Stimulated activated CD4-positive, alpha-beta T cell treated with anti-CD3 and anti-CD28 coated beads, Interleukin-12 subunit alpha, Interleukin-12 subunit beta, amount 100 ng/mL, for 24 hours (primary cell): Measurements from ENCODE around the gene BACH2.
"Not testable (repeated sequence)": the region's sequence is repeated elsewhere in the genome, so short reads cannot be mapped to it uniquely, and the experiment has no call there.

Experiments used
- DNase-seq, 2 experiments: peaks; one replicate each; pipeline ENCODE4 v3.0.0-alpha.2; 2020; ENCODE audit warnings: low read depth in 2 of 2

The BACH2 gene

DNA sequence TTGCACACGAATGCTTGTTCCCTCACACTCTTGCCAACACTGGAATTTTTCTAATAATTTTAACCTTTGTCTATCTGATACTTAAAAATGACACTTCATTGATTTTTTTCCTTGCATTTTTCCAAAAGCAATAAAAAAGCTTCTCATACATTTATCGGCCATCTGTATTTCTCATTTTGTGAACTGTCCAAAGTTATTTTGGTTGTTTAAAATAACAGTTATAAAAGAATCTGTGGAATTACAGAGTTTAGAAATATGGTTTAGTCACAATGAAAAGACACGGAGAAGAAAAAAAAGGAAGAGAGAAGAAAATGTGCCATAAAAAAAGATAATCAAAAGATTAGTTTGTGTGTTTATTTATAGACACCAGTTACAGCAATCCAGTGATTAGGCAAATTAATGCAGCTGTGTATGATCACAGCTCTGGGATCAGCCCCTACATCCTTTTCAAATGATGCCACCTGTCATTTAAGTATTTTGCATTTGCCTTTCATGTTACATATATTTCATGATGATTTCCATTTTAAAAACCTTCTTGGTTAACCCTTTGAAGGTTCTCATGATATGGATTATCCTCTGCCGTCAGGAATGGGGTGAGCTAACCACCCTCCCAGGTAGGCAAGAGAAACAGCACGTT is 171.7 kb downstream of the BACH2 start:
- no peak for DNase-seq

GRCh38 chr6:90123831-90124230 is 172.8 kb downstream of the BACH2 start:
- DNase-seq, result peak in 1 of 2 experiments; percentile 40

DNA sequence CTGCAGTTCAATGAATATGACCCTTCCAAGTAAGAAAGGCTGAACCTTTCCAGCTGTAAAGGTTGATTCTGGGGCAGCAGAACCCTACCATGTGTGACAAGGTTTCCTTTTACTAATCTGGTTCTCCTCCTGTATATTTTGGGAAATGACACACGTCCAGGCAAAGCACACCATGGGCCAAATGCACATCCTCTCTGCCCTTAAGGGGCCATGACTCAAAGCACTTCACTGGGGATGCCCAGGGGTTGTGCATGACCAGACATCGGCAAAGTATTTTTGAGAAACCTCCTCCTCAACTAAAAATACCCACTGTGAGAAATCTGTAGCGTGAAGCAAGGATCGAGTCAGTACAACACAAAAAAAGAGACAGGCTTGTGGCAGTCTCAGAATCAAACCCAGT is 174.7 kb downstream of the BACH2 start:
- no peak for DNase-seq

GRCh38 chr6:90120327-90120726 is 176.3 kb downstream of the BACH2 start:
- no peak for DNase-seq

GRCh38 chr6:90119618-90120017 is 177.0 kb downstream of the BACH2 start:
- no peak for DNase-seq

DNA sequence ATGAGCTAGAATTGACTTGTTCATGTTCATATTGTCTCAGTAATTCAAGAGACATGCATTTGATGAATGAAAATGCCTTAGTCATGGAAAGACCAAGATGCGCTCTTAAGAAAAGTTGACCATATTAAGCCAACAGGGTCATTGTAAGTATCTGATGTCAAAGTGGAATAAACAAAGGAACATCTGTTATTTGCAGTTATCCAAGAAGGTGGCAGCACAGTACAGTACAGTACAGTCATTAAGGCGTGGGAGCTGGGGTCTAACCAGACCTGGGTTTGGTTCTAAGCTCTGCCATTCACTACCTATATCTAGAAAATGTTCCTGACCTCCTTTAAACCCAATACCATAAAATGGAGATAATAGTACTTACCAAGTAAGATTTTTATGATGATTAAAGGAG is 178.1 kb downstream of the BACH2 start:
- no peak for DNase-seq

DNA sequence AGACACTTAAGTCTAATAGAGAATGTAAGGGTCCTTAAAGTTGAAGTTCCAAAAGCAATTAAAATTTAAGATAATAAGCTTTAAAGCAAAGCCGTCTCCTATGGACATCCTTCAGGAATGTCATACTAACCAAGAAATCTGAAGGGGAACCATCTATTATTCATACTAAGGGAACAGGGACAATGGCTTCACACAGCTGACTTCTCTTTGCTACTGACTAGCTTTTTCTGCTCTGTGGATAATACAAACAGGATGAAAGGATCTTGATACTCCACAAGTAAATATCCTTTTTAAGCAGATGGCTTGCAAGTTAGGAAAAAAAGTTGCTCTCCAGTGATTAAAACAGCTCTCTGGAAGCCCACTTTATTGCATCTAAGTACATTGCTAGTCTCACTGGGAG is 178.6 kb downstream of the BACH2 start:
- no peak for DNase-seq

GRCh38 chr6:90116126-90116525 is 180.5 kb downstream of the BACH2 start:
- not testable (repeated sequence) for DNase-seq

DNA sequence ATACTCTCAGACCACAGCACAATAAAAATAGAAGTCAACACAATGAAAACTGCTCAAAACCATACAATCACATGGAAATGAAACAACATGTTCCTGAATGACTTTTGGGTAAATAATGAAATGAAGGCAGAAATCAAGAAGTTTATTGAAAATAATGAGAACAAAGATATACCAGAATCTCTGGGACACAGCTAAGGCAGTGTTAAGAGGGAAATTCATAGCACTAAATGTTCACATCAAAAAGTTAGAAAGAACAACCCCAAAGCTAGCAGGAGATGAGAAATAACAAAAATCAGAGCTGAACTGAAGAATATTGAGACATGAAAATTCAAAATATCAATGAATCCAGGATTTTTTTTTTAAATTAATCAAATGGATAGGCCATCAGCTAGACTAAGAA is 183.3 kb downstream of the BACH2 start:
- DNase-seq, result no peak

GRCh38 chr6:90111387-90111786 is 185.3 kb downstream of the BACH2 start:
- DNase-seq, result no peak

DNA sequence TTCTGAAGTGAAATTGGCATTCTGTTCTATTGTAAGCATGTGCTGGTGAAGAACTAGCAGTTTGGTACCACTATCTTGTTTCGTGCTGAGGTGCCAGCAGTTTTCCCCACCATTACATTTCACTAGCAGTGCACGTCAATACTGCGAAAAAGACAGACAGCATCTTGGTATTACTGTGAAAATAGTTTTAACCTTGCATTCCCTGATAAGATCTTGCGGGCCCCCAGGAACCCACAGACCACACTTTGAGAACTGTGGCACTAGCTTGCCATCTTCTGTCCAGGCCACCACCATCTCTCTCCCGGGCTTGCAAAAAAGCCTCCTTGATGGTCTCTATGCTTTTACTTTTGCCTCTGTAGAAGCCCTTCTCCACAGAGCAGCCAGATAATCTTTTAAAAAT is 185.7 kb downstream of the BACH2 start:
- DNase-seq, result peak in 1 of 2 experiments; percentile 42

GRCh38 chr6:90109141-90109540 is 187.5 kb downstream of the BACH2 start:
- no peak for DNase-seq

DNA sequence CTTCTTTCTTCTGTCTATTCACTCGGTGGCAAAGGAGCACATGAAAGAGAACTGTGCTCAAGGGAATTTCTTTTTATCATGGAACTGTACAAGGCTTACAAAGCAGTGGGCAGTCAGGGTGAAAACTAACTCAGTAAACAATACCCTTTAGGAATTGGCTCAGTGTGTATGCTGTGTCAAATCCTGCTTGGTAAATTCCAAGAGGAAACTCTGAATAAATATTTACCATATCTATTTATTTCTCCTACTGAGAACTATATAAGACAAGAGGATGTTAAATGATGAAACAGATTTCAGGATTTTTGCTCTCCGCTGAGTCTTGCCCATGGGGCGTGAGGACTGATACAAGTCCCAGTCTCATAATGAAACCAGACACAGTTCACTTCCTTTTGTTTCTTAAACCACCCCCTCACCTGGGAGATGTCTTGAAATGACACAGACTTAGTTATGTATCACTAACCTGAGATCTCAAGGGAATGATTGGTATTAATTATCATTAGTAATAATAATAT is 188.8 kb downstream of the BACH2 start:
- no peak for DNase-seq

- no peak for DNase-seq
Measured at GRCh38 chr6:90107371-90107770, 189.3 kb downstream of the BACH2 start.

DNA sequence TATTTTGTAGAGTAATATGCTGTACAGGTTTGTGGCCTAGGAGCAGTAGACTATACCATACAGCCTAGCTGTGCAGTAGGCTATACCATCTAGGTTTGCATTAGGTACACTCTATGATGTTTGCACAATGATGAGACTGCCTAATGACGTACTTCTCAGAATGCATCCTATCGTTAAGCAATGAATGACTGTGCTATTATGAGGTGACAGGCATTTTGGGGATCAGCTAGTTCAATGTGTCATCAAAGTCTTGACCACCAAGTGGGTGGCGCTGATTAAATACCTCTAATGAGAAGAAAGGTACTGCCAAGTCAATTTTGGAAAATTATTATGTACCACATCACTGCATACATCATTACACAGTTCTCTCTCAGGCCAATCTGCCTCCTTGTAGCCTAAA is 190.2 kb downstream of the BACH2 start:
- no peak for DNase-seq

GRCh38 chr6:90105506-90106170 is 191.0 kb downstream of the BACH2 start:
- no peak for DNase-seq

GRCh38 chr6:90103056-90103800 is 193.4 kb downstream of the BACH2 start:
- peak in 1 of 2 experiments; percentile 30 for DNase-seq

DNA sequence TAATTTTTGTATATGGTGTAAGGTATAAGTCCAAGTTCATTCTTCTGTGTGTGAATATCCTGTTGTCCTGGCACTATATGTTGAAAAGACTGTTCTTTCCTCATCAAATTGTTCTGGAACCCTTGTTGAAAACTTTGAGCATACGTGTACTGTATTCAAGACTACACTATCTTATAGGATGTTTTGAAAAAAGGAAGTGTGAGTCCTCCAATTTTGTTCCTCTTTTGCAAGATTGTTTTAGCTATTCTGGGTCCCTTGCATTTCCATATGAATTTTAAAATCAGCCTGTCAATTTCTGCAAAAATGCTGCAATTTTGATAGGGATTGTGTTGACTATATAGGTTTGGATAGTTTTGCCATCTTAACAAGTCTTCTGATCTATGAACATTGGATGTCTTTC is 195.2 kb downstream of the BACH2 start:
- no peak for DNase-seq

GRCh38 chr6:90100059-90100665 is 196.5 kb downstream of the BACH2 start:
- no peak for DNase-seq

DNA sequence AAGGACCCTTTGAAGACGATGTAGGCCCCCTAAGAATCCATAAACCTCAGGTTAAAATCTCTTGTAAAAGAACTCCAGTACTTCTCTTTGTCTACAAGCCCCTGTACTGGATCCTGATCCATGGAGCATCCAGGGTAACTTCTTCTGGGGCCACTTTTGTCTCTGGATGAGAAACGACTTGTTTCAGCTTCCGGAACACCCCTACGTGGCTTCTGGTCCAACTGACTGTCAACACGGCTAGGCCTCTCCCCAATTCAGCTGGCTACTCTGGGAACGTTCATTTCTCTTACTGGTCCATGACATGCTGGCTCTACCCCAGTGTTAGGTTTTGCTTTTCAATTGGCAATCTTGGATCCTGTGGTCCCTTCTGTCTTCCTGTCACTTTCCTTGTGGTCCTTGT is 198.0 kb downstream of the BACH2 start:
- no peak for DNase-seq

- no peak for DNase-seq
Measured at GRCh38 chr6:90098001-90098531, 198.6 kb downstream of the BACH2 start.

GRCh38 chr6:90097356-90097755 is 199.3 kb downstream of the BACH2 start:
- no peak for DNase-seq
